ENCODE data around the gene CCDC149. TPM values are rescaled to one million over a fixed set of nuclear protein-coding genes. Genes with fewer than 3 reads are reported as not detected.

The CCDC149 gene
- total and polyA plus RNA-seq, 5 donors from 2014 or later = not detected

DNA sequence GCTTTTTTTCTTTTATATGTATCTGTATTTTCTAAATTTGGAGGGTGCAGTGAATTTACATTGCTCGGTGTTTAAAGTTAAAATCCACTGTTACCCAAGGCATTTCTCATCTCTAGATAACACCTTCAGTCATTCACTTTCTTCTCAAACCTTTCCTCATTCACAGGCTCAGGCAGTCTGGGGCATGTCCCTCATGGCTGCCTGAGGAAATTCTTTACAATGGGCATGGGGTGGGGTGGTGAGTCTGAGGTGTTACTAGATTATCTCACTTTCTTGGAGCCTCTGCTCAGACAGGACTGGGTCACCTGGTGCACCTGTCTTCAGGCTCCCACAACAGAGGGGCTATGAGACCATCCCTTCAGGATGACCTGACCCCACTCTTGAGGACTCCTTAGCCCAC, 17.4 kb downstream of the CCDC149 start:
- H3K27me3 Mint-ChIP-seq = no peaks in the 10 kb centered on the region
- no peak overlapping the region for H3K27ac ChIP-seq (ENCODE audit: insufficient read depth, low read length, poor library complexity, severe bottlenecking)
- peaks cover 0 to 1% (median 0%) of the 10 kb centered on the region in 7 donors for H3K9me3 Mint-ChIP-seq
- H3K36me3 ChIP-seq (ENCODE audit: control insufficient read depth, insufficient read depth, low read length) = no peaks in the 10 kb centered on the region
- H3K27ac Mint-ChIP-seq = no peak overlapping the region
- no peaks in the 10 kb centered on the region for H3K4me1 Mint-ChIP-seq
- H3K27me3 ChIP-seq (ENCODE audit: control insufficient read depth, insufficient read depth, low read length) = no peaks in the 10 kb centered on the region
- no peaks in the 10 kb centered on the region for H3K36me3 Mint-ChIP-seq
- H3K4me1 ChIP-seq (ENCODE audit: control insufficient read depth, insufficient read depth, low read length, poor library complexity, severe bottlenecking) = no peaks in the 10 kb centered on the region
- ATAC-seq (ENCODE audit: low read depth in 2 of 2) (no peak), DNase-seq (no peak)
- H3K4me3 Mint-ChIP-seq = no peak overlapping the region
- H3K9me3 ChIP-seq (ENCODE audit: control insufficient read depth in 2 of 2, low read length in 2 of 2) = no peaks in the 10 kb centered on the region
- H3K4me3 ChIP-seq (ENCODE audit: low read depth, low read length) = no peak overlapping the region

- DNase-seq (no peak), ATAC-seq (ENCODE audit: low read depth in 2 of 2) (no peak)
- H3K4me1 Mint-ChIP-seq = no peaks in the 10 kb centered on the region
- Histone ChIP-seq H3K27ac (ENCODE audit: insufficient read depth, low read length, poor library complexity, severe bottlenecking) (no peak overlapping the region), H3K9me3 (ENCODE audit: control insufficient read depth in 2 of 2, low read length in 2 of 2) (no peaks in the 10 kb centered on the region), H3K36me3 (ENCODE audit: control insufficient read depth, insufficient read depth, low read length) (no peaks in the 10 kb centered on the region), H3K4me1 (ENCODE audit: control insufficient read depth, insufficient read depth, low read length, poor library complexity, severe bottlenecking) (no peaks in the 10 kb centered on the region), H3K4me3 (ENCODE audit: low read depth, low read length) (no peak overlapping the region), H3K27me3 (ENCODE audit: control insufficient read depth, insufficient read depth, low read length) (no peaks in the 10 kb centered on the region)
- no peaks in the 10 kb centered on the region for H3K36me3 Mint-ChIP-seq
- H3K27me3 Mint-ChIP-seq = no peaks in the 10 kb centered on the region
- peaks cover 0 to 1% (median 0%) of the 10 kb centered on the region in 7 donors for H3K9me3 Mint-ChIP-seq
- H3K4me3 Mint-ChIP-seq = no peak overlapping the region
- no peak overlapping the region for H3K27ac Mint-ChIP-seq
These were observed 18.0 kb downstream of the CCDC149 start for GRCh38 chr4:24894846-24895245.

DNA sequence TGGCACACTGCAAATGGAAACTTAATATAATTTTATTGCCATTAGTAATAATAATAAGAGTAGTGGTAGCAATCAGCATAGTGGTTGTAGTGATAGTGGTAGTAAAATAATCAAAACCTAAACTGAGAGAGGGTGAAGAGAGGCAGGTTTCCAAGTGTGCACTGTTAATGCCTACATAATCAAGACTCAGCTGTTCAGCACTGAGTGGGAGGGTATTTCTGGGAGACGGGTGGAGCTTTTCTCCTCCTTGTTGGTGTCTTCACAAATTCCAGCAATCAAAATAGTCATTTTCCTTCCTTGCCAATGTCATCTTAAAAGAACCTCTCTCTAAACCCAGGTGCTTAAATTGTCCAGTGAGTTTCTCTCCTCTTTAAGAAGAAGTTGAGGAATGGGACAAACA, 18.6 kb downstream of the CCDC149 start:
- no peak for ATAC-seq (ENCODE audit: low read depth in 2 of 2)
- H3K27me3 ChIP-seq (ENCODE audit: control insufficient read depth, insufficient read depth, low read length) = no peaks in the 10 kb centered on the region
- Mint-ChIP-seq H3K27me3 (no peaks in the 10 kb centered on the region), H3K4me3 (no peak overlapping the region), H3K9me3 (peaks cover 0 to 1% (median 0%) of the 10 kb centered on the region in 7 donors), H3K27ac (no peak overlapping the region), H3K4me1 (no peaks in the 10 kb centered on the region), H3K36me3 (no peaks in the 10 kb centered on the region)
- no peak for DNase-seq
- H3K36me3 ChIP-seq (ENCODE audit: control insufficient read depth, insufficient read depth, low read length) = no peaks in the 10 kb centered on the region
- H3K27ac ChIP-seq (ENCODE audit: insufficient read depth, low read length, poor library complexity, severe bottlenecking) = no peak overlapping the region
- no peak overlapping the region for H3K4me3 ChIP-seq (ENCODE audit: low read depth, low read length)
- no peaks in the 10 kb centered on the region for H3K4me1 ChIP-seq (ENCODE audit: control insufficient read depth, insufficient read depth, low read length, poor library complexity, severe bottlenecking)
- no peaks in the 10 kb centered on the region for H3K9me3 ChIP-seq (ENCODE audit: control insufficient read depth in 2 of 2, low read length in 2 of 2)

DNA sequence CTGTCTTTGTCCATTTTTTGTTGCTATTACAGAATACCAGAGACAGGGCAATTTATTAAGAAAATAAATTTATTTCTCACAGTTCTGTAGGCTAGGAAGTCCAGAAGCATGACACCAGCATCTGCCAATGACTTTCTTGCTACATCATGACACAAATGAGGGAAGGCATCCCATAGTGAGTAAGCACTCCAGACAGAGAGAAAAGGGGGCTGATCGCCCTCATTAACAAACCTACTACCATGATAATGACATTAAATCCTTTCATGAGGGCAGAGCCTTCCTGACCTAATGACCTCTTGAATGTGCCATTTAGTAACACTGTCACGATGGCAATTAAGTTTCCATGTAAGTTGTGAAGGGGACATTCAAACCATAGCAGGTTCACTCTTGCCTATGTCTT, 20.1 kb downstream of the CCDC149 start:
- ATAC-seq (ENCODE audit: low read depth in 2 of 2) (no peak), DNase-seq (no peak)
- Histone ChIP-seq H3K9me3 (ENCODE audit: control insufficient read depth in 2 of 2, low read length in 2 of 2) (no peaks in the 10 kb centered on the region), H3K27me3 (ENCODE audit: control insufficient read depth, insufficient read depth, low read length) (no peaks in the 10 kb centered on the region), H3K4me1 (ENCODE audit: control insufficient read depth, insufficient read depth, low read length, poor library complexity, severe bottlenecking) (no peaks in the 10 kb centered on the region), H3K27ac (ENCODE audit: insufficient read depth, low read length, poor library complexity, severe bottlenecking) (no peak overlapping the region), H3K4me3 (ENCODE audit: low read depth, low read length) (no peak overlapping the region), H3K36me3 (ENCODE audit: control insufficient read depth, insufficient read depth, low read length) (no peaks in the 10 kb centered on the region)
- peaks cover 0 to 1% (median 0%) of the 10 kb centered on the region in 7 donors for H3K9me3 Mint-ChIP-seq
- H3K36me3 Mint-ChIP-seq = no peaks in the 10 kb centered on the region
- no peaks in the 10 kb centered on the region for H3K27me3 Mint-ChIP-seq
- H3K4me1 Mint-ChIP-seq = no peaks in the 10 kb centered on the region
- H3K4me3 Mint-ChIP-seq = no peak overlapping the region
- H3K27ac Mint-ChIP-seq = no peak overlapping the region

DNA sequence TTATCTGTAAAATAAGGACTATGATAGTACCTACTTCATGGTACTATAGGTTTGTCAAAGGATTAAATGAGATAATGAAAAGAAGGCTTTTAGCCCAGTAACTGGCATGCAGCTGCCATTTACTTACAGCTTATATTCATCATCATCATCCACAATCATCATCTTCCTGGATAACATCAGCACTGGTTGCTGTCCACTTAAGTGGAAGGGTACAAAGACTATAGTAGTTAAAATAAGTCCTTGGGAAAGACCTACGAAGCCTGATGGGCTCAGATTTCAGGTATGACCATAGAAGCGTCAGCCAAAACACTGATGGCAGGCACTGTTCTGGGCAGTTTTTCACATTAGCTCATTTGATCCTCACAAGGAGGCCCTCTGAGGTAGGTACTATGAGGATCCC, 20.6 kb downstream of the CCDC149 start:
- H3K27ac Mint-ChIP-seq = no peak overlapping the region
- H3K4me3 ChIP-seq (ENCODE audit: low read depth, low read length) = no peak overlapping the region
- H3K36me3 Mint-ChIP-seq = no peaks in the 10 kb centered on the region
- no peaks in the 10 kb centered on the region for H3K27me3 ChIP-seq (ENCODE audit: control insufficient read depth, insufficient read depth, low read length)
- H3K4me1 ChIP-seq (ENCODE audit: control insufficient read depth, insufficient read depth, low read length, poor library complexity, severe bottlenecking) = no peaks in the 10 kb centered on the region
- ATAC-seq (ENCODE audit: low read depth in 2 of 2) (no peak), DNase-seq (no peak)
- no peaks in the 10 kb centered on the region for H3K9me3 ChIP-seq (ENCODE audit: control insufficient read depth in 2 of 2, low read length in 2 of 2)
- peaks cover 0 to 1% (median 0%) of the 10 kb centered on the region in 7 donors for H3K9me3 Mint-ChIP-seq
- no peaks in the 10 kb centered on the region for H3K27me3 Mint-ChIP-seq
- no peak overlapping the region for H3K27ac ChIP-seq (ENCODE audit: insufficient read depth, low read length, poor library complexity, severe bottlenecking)
- no peaks in the 10 kb centered on the region for H3K4me1 Mint-ChIP-seq
- no peak overlapping the region for H3K4me3 Mint-ChIP-seq
- H3K36me3 ChIP-seq (ENCODE audit: control insufficient read depth, insufficient read depth, low read length) = no peaks in the 10 kb centered on the region

- no peaks in the 10 kb centered on the region for H3K4me1 Mint-ChIP-seq
- H3K27ac Mint-ChIP-seq = no peak overlapping the region
- H3K36me3 ChIP-seq (ENCODE audit: control insufficient read depth, insufficient read depth, low read length) = no peaks in the 10 kb centered on the region
- peaks cover 0 to 1% (median 0%) of the 10 kb centered on the region in 7 donors for H3K9me3 Mint-ChIP-seq
- H3K27ac ChIP-seq (ENCODE audit: insufficient read depth, low read length, poor library complexity, severe bottlenecking) = no peak overlapping the region
- H3K27me3 ChIP-seq (ENCODE audit: control insufficient read depth, insufficient read depth, low read length) = no peaks in the 10 kb centered on the region
- no peaks in the 10 kb centered on the region for H3K4me1 ChIP-seq (ENCODE audit: control insufficient read depth, insufficient read depth, low read length, poor library complexity, severe bottlenecking)
- H3K27me3 Mint-ChIP-seq = no peaks in the 10 kb centered on the region
- no peak overlapping the region for H3K4me3 Mint-ChIP-seq
- no peaks in the 10 kb centered on the region for H3K36me3 Mint-ChIP-seq
- DNase-seq = no peak
- ATAC-seq (ENCODE audit: low read depth in 2 of 2) = no peak
- H3K9me3 ChIP-seq (ENCODE audit: control insufficient read depth in 2 of 2, low read length in 2 of 2) = no peaks in the 10 kb centered on the region
- H3K4me3 ChIP-seq (ENCODE audit: low read depth, low read length) = no peak overlapping the region
These were observed 22.2 kb downstream of the CCDC149 start for GRCh38 chr4:24890561-24891126.

GRCh38 chr4:24889991-24890390, 22.9 kb downstream of the CCDC149 start:
- no peak overlapping the region for H3K4me3 ChIP-seq (ENCODE audit: low read depth, low read length)
- Mint-ChIP-seq H3K36me3 (no peaks in the 10 kb centered on the region), H3K27me3 (no peaks in the 10 kb centered on the region), H3K4me3 (no peak overlapping the region), H3K9me3 (peaks cover 0 to 1% (median 0%) of the 10 kb centered on the region in 7 donors), H3K4me1 (no peaks in the 10 kb centered on the region), H3K27ac (no peak overlapping the region)
- DNase-seq (no peak), ATAC-seq (ENCODE audit: low read depth in 2 of 2) (no peak)
- H3K27ac ChIP-seq (ENCODE audit: insufficient read depth, low read length, poor library complexity, severe bottlenecking) = no peak overlapping the region
- H3K36me3 ChIP-seq (ENCODE audit: control insufficient read depth, insufficient read depth, low read length) = no peaks in the 10 kb centered on the region
- H3K27me3 ChIP-seq (ENCODE audit: control insufficient read depth, insufficient read depth, low read length) = no peaks in the 10 kb centered on the region
- H3K9me3 ChIP-seq (ENCODE audit: control insufficient read depth in 2 of 2, low read length in 2 of 2) = no peaks in the 10 kb centered on the region
- no peaks in the 10 kb centered on the region for H3K4me1 ChIP-seq (ENCODE audit: control insufficient read depth, insufficient read depth, low read length, poor library complexity, severe bottlenecking)

GRCh38 chr4:24888475-24889344, 24.1 kb downstream of the CCDC149 start:
- ATAC-seq (ENCODE audit: low read depth in 2 of 2) = no peak
- DNase-seq = no peak
- Histone ChIP-seq H3K4me3 (ENCODE audit: low read depth, low read length) (no peak overlapping the region), H3K27me3 (ENCODE audit: control insufficient read depth, insufficient read depth, low read length) (no peaks in the 10 kb centered on the region), H3K4me1 (ENCODE audit: control insufficient read depth, insufficient read depth, low read length, poor library complexity, severe bottlenecking) (no peaks in the 10 kb centered on the region), H3K36me3 (ENCODE audit: control insufficient read depth, insufficient read depth, low read length) (no peaks in the 10 kb centered on the region), H3K27ac (ENCODE audit: insufficient read depth, low read length, poor library complexity, severe bottlenecking) (no peak overlapping the region), H3K9me3 (ENCODE audit: control insufficient read depth in 2 of 2, low read length in 2 of 2) (no peaks in the 10 kb centered on the region)
- Mint-ChIP-seq H3K27ac (no peak overlapping the region), H3K36me3 (no peaks in the 10 kb centered on the region), H3K27me3 (no peaks in the 10 kb centered on the region), H3K9me3 (peaks cover 0 to 1% (median 0%) of the 10 kb centered on the region in 7 donors), H3K4me3 (no peak overlapping the region), H3K4me1 (no peaks in the 10 kb centered on the region)
